ENCODE results near the gene CEMIP.

The CEMIP gene

DNA sequence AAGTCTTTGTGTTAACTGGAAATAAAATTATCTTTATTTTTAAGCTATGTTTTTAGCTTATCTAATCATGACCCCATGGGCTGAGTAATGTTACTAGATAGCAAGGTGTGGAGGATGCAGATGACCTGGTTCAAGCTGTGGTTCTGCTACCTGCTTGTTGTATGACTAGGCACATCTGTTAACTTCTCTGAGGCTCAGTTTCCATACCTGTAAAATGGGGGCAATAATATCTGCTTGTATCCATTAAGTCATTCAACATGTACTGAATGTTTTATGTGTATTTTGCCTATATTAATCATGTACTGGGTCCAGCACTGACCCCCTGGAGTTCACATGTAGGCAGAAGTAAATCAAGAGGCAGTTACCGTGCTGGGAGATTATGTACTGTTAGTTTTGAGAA, 51.5 kb downstream of the CEMIP start:
- DNase-seq: no peak

DNA sequence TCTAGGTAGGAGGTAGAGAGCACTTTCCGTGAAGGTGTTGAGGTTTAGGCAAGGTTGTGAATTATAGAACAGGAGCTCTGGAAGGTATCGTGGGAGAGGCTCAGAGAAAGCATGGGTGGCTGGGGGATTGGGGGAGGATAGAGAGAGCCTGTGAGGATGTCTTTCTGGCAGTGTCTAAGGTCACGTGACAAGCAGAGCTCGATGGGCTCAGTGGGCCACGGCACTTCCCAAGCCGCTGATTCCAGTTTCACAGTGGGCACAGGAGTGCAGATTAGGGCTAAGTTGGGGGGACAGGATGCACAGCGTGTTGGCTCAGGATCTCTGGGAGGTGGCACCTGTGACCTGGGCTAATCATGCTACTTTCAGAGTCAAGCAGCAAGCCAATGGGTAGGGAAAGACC, 52.0 kb downstream of the CEMIP start:
- DNase-seq: no peak

DNA sequence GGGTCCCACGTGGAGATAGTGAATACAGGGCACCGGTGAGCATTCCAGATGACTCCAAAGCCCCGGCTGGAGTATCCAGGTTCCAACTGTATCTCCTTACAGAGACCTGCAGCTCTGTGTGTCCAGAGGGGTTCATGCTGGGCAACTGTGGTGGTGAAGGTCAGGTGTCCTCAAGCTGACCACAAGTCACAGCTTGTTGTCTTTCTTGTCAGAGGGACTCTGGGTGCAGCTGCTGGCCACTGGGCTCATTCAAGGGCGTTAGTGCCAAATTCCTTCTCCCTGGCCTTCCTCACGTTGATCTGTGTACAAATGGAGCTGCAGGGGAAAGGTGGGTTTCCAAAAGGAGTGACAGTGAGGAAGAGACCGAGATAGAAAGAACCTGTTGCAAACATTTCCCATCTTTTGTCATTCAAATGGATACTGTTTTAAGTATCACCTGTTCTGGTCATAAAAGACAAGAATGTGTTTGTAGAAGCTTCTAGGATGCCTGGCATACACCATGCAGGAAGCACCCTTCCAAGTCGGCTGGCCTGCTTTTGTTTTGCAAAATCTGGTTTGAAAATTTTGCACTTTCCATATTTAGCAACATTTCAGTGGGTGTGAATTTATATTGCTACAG, 52.5 kb downstream of the CEMIP start:
- DNase-seq: no peak

DNA sequence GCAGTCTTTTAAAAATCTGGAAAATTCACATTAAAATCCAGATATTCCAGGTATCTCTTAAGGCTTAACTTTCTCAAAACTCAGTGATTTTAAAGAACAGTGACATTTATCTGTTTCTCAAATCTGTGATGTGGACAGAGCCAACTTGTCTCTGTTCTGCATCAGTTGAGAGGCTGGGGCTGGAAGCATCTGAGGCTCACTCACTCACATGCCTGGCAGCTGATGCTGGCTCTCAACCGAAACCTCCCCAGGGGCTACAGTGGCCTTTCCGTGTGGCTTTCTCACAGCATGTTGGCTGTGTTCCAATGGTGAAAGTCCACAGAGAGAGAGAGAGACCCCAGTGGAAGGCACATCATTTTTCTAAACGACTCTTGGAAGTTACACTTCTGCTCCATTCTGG, 53.5 kb downstream of the CEMIP start:
- no peak for DNase-seq

DNA sequence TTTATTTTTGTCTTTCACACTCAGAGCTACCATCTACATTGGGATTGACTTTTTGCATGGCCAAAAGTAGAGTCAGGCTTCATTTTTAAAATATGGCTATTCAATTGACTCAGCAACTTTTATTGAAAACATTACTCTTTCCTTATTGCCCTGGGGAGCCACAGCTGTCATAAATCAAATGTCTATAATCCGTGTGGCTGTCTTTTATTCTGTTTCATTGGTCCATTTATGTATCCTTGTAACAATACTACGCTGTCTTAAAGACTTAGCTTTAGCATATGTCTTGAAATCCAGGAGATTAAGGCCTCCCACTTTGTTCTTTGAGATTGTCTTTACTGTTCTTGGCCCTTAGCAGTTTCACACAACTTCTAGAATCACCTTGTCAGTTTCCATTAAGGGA, 55.2 kb downstream of the CEMIP start:
- DNase-seq: no peak

DNA sequence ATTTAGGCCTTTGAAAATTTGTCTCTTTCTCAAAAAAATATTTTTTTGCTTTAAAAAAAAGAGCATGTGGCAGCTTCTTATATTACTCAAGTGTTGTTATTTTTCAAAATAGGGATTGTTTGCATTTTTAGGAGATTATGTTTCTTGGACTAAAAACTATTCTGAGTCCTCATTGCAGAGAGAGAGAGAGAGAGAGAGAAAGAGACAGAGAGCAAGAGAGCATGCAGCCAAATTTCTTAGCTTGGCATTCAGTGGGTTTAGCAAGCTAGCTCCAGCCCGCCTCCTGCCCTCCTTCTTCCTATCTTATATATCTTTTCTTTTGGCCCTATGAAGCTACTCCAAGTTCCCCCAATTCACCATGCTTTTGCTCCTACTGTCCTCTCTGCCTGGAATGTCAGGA, 55.7 kb downstream of the CEMIP start:
- no peak for DNase-seq

DNA sequence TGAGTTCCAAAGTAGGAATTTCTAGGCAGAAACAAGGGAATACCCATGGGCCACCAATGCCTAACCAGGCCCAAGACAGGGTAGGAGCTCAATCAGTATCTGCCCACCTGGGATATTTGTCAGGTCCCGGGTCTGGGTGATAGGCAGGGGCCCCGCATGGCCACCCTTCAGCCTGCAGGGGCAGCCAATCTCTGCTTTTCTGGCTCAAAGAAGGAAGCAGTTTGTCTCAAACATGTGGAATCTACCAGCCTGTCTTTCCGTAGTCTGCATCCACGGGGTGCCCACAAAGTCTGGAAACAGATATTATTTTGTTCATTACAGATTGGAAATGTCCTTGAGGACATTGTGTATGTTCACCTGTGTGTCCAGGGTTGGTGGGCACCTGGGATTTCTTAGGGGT, 56.2 kb downstream of the CEMIP start:
- DNase-seq: no peak

DNA sequence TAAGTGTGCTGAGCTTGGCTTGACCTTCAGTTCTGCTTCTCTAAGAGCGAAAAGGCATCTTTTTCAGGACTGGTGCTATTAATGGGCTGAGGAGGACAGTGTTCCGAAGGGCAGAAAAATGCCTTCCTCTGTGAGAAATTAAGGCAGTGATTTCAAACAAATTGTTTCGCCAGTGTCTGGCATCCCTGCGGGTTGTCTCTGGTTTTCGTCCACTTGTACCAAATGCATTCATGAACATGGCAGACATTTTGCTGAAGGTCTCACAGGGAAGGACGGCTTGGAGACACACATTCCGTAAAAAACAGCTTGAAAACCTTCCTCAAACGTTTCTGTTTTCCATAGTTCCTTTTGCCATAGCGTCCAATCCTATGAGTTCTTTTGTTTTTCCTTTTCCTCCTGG, 57.1 kb downstream of the CEMIP start:
- DNase-seq: no peak

DNA sequence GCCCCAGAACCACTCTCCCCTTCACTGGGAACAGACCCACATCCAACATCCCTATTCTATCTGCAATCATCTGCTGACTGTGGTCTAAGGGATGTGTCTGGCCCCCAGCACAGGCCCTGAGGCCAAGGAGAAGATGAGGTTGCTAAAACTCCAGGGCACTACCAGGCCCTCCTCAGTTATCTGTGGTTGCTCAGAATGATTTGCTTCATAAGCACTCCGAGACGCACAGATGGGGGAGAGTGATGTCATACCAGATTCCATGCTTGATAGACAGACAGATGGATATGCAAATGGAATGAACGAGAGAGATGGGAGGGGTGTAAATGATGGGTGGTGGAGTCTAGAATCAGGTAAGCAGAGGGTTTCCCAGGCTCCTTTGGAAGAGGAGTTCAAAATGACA, 57.8 kb downstream of the CEMIP start:
- no peak for DNase-seq

DNA sequence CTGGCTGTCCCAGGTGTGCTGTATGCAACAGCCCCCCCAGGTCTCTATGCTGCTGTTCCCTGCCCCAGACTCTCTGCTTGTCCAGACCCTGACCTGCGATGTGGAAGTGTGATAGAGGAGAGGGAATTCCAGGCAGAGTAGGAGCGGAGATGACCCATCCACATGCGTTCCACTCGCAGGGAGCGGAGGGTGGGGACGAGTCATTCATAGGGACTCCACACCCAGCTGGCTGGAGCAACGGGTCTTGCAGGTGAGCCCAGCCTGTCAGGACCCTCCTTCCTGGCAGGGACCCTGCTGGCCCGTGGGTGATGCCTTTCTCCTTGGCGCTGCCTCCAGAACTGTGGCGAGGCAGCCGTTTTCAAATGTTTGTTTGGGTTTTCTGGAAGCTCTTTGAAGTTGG, 58.8 kb downstream of the CEMIP start:
- no peak for DNase-seq

DNA sequence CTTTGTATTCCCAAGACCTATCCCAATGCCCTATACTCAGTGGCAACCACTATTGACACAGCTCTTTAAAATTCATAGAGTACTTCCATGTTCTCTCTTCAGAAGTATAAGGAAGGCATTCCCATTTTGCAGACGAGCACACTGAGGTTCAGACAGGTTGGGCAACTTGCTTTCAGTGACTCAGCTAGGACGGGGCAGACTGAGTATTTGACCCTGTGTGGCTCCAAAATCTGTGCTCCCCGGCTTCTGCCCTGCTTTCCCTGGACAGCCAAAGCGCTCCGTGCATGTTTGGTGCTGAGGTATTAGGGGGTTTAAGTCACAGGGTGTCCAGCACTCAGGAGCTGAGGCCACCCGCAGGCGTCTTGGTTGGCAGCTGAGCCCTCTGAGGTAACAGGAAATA, 59.5 kb downstream of the CEMIP start:
- no peak for DNase-seq

DNA sequence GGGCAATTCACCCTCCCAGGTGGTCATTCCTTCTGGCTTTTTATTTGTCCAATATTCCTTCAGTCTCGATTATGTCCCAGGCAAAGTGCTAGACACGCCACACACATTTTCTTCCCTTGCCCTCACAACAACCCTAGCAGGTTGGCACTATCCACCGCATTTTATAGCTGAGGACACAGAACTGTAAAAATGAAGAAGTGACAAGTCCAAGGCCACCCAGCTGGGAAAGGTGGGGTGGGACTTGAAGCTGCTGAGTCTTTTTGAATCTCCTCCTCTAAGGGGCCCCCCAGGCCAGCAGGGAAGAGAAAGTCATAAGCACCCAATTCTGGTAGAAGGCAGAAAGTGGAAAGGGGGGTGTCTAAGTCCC, 60.6 kb downstream of the CEMIP start:
- DNase-seq: no peak

DNA sequence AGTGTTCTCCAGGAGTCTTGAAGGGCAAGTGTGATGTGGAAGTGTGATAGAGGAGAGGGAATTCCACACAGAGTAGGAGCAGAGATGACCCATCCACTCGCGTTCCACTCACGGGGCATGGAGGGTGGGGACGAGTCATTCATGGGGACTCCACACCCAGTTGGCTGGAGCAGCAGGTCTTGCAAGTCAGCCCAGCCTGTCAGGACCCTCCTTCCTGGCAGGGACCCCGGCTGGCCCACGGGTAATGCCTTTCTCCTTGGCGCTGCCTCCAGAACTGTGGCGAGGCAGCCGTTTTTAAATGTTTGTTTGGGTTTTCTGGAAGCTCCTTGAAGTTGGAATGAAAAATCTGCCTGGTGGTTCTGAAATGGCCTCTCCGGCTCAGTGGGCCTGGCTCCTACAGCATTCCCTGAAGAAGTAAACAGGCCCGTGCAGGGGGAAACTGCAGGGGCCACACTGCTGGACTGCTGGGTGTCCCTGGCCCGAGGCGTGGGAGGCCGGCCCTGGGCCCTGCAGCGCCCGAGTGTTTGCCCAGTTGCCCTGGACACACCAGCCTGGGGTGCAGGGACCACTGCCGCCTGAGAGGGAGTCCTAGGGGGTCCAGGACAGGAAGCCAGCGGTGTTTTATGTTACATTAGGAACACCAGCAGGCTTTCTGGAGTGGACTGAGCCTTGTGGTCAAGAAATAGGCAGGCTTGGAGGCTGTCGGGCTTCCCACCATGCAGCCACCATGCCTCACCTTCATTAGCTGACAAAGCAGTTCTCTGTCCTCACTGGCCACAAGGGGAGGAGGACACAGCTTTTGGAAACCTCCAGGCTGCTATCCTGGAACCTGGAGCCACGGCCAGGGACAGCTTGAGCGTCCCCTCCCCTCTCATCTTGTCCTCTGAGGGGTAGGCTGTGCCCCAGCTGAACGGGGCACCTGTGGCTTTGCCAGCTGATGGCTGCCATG, 61.3 kb downstream of the CEMIP start:
- no peak for DNase-seq

DNA sequence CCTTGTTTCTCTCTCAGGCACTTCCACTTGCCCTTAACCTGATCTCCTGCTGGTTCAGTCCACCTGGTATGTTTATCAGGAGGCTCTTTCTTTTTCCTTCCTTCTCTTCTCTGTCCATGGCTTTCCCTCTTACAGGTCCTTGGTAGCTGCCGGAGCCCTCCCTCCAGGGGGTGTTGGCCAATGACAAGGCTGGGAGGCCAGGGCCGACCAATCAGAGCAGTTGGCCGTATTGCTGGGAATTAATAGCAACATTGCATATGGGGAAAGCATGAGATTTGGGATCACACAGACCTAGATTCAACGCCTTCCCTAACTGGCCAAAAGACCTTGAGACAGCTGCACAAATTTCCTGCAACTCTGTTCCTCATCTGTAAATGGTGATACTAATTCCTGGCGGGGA, 62.4 kb downstream of the CEMIP start:
- DNase-seq: no peak

DNA sequence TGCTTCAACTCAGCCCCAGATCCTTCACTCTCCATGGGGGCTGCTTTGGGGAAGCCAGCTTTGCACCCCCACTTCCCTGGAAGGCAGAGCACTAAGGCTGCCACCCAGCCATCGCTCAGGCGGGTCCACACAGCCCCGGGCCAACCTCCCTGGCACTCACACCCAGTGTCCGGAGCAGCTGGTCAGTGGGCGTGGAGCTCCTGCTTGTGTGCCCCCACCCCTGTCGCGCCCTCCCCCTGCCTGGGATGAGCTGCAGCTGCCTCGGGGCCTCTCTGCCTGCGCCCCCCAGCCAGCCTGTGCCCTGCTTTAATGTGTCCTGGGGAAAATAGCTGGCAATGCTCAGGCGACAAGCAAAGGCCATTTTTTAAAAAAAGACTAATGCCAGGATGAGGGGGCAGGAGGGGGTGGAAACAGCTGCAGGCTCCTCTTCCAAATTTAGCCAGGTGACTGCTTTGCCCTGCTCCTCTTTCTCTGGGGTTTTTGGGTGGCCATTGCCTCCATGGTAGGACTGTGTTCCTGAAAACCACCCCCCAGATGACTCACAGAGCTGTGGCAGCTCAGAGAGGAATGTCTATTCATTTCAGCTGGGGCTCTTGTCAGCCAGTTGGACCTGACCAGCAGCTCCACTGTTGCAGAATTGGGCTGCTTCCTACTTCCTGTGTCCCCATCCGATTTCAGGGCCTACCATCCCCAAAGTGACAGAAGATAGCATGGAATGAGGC, 65.0 kb downstream of the CEMIP start:
- DNase-seq: no peak

DNA sequence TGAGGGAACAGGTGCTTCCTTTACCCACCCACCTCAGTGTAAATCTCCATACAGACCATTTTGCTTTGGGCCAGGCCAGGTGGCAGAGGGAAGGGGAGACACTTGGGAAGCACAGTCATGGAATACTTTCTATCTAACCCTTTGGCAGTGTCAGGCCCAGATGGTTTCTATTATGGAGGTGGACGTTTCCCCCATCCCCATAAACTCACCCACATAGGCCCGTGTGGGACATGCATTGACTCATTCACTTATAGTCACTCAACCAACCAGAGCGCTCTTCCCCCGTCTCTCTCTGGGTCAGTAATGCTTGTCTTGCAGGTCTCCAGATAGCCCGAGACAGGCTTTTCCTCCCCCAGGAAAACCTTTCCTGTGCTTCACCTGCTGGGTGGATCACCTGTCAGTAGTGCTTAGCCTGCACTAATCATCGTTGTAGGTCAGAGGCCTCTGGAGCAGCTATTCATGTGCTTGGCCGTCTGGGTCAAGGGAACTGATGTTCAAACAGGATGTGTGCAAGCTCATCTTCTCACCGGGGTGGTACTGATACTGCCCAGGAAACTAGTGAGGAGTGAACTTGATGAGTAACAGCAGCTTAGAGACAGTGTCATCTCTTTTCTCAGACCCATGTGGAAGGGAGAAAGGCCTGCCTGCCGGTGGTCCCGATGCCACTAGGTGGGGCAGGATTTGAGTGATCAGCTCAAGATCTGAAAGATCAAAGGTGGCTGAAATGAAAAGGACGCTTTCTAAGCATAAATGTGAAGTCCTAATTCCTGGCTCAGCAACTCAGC, 67.1 kb downstream of the CEMIP start:
- no peak for DNase-seq

DNA sequence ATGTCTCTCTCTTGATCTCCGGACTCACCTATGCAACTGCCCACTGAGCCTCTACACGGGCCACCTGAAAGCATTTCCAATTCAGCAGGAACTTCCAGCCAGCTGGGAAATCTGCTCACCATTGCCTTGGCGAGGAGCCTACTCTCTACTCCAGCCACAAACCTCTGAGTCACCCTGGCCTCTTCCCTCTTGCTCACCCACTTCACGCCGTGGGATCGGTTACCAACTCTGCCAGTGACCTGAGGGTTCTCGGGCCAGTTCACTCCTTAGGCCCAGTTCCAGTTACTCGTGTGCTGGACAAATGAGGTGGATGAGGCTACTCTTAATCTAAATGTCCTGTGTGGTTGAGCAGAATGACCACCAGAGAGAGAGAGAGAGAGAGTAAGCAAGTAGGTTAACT, 70.1 kb downstream of the CEMIP start:
- no peak for DNase-seq

DNA sequence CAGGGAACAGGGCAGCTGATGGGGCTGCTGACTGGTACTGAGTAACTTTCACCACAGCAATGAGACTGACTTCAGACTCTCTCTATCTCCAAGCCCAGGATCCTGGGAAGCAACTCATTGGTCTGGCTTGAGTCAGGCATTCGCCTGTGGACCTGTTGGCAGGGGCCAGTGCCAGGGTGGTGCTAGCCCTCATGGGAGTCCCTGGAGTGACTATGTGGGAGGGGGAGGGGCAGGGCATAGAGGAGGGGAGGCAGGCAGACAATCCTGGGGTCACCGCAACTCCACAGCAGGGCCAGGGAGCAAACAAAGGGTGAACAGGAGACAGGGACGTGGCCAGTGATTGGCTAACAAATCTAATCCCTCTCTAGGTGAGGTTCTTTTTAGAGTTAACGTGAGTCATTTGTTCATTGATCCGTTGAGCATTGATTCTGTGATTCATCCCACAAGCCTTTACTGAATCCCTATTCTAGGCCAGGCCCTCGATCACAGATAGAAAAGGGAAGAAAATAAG, 71.8 kb downstream of the CEMIP start:
- DNase-seq: no peak

DNA sequence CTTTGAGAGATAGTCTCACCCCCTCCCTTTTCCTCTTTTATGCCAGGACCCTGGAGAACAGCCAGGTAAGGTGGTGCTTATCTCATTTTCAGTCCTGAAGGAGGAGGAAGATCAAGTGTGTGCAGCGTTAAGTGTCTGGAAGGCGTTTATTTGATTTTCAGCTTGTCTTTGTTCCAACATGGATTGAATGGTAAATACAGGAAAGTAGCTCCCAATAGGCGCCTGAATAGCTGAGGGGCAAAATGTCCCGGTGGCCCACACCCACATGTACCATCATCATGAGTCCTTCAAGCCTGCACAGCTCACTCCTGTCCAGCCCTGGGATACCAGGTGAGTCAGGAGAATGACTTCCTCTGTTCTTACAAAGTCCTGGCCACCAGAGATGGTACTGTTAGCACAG, 73.5 kb downstream of the CEMIP start:
- no peak for DNase-seq

DNA sequence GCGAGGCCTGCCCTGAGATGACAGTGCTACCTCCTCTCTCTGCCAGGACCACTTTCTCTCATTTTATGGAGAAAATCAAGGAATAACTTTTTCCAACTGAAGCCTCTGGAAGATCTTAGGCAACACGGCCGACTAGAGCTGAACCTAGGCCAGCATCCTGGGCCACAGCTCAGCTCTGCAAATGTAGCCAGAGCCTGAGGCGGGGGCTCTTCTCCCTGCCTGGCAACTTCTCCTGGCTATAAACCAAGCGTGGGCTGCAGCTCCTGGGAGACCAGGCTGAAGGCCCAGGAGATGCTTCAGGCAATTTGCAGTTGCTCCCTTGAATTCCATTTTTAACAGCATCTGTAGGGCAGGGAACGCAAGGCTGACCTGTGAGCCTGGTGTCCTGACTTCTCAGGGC, 74.9 kb downstream of the CEMIP start:
- no peak for DNase-seq

DNA sequence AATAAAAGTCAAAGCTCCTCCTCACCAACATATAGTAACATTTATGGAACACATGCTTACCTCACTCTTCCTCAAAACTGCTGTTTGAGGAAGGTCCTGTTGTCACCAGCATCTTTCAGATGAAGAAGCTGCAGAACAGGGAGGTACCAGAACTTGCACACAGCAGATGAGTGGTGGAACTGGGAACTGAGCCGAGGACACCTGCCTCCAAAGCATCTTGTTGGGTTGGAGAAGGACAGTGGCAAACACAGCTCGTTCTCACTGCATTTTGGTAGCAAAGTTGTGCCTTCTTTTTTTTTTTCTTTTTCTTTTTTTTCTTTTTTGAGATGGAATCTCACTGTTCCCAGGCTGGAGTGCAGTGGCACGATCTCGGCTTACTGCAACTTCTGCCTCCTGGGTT, 76.0 kb downstream of the CEMIP start:
- DNase-seq: no peak

DNA sequence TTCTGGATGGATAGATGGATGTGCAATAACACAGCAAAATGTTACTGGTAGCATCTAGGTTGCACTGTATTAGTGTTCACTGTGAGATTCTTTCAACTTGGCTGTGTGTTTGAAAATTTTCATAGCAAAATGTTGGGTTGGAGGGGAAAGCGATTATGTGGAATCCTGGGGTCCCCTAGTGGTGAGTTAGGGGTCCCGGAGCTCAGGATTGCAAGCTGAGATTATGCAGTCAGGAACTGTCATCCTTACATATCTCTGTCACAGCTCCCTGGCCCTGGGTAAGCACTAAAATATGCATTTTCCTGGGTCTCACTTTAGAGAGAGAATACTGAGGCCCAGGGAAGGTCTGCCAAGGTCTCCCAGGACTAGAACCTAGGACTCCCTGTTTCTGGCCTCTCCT, 77.2 kb downstream of the CEMIP start:
- no peak for DNase-seq

DNA sequence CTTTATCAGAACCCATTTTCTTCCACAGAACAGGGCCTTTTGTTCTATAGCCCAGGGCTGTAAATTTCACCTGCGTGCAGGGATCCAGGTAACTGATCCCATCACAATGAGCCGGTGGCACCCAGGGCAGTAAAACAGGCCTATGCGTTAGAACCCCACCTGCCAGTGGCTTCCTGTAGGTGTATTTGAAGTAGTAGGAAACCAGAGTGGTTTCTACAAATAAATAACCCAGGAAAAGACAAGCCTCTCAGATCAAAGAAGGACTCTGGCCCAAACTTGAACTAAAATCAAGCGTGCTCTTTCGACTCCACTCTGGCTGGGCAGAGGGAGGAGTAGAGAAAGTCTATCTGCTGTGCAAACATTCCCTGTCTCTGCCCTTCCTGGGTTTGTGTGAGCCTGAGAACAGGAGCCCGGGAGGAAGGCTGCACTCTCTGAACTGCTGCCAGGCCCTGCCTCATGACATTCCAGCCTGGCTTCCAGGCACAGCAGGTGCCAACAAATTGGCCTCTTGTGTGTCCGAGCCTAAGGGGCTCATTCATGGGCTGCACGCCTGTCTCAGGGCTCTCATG, 77.7 kb downstream of the CEMIP start:
- no peak for DNase-seq

All from CD4-positive, alpha-beta T cell treated with Interleukin-4 for 4 hours (primary cell).